ENCODE results near the gene ADRA1B.

- TF ChIP-seq TAF1 (IDR thresholded peaks at IDR 0.05; ENCODE audit: borderline replicate concordance, low read depth, low read length), result no peak
- no peak for TF ChIP-seq POLR2AphosphoS5 (IDR thresholded peaks at IDR 0.05; ENCODE audit: low read depth, low read length)
- TF ChIP-seq POLR2A (IDR thresholded peaks at IDR 0.05; ENCODE audit: low read depth, low read length), result no peak
Observed at GRCh38 chr5:160020964-160021363, 104.7 kb downstream of the ADRA1B start.

Measured in GM12892 (cell line).